Esophagus squamous epithelium (tissue), 4 donors: Measurements from ENCODE around the gene BMPER.

Experiments
- POLR2A ChIP-seq, 4 donors: fragments of 450-650 bp; IDR thresholded peaks; one replicate each; pipeline ENCODE4 v1.6.1; 2017; ENCODE audit warnings: antibody characterized with exemption in 4 of 4, mild to moderate bottlenecking in 4 of 4, moderate library complexity in 3 of 4
- TF ChIP-seq, protein P1 (sequence below), 6 experiments: fragments of 450-650 bp in 4 of 6; fragments of 200-600 bp in 2 of 6; sonication (generic) in 2 of 6; IDR thresholded peaks; one replicate each; pipeline ENCODE4 v1.5.1; 2016 to 2019; ENCODE audit warnings: antibody characterized with exemption in 6 of 6, mild to moderate bottlenecking in 4 of 6, moderate library complexity in 4 of 6

GRCh38 chr7:33934391-33934790 lies 29.1 kb downstream of the BMPER start:
- TF ChIP-seq POLR2A (IDR thresholded peaks at IDR 0.05) = no peak
- TF ChIP-seq, protein P1, sequence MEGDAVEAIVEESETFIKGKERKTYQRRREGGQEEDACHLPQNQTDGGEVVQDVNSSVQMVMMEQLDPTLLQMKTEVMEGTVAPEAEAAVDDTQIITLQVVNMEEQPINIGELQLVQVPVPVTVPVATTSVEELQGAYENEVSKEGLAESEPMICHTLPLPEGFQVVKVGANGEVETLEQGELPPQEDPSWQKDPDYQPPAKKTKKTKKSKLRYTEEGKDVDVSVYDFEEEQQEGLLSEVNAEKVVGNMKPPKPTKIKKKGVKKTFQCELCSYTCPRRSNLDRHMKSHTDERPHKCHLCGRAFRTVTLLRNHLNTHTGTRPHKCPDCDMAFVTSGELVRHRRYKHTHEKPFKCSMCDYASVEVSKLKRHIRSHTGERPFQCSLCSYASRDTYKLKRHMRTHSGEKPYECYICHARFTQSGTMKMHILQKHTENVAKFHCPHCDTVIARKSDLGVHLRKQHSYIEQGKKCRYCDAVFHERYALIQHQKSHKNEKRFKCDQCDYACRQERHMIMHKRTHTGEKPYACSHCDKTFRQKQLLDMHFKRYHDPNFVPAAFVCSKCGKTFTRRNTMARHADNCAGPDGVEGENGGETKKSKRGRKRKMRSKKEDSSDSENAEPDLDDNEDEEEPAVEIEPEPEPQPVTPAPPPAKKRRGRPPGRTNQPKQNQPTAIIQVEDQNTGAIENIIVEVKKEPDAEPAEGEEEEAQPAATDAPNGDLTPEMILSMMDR (IDR thresholded peaks at IDR 0.05) = no peak
